ENCODE measurements around the gene TCF7. TPM values are rescaled to one million over a fixed set of nuclear protein-coding genes. Genes with fewer than 3 reads are reported as not detected.

Gene TCF7
- polyA plus RNA-seq, 1 experiment = 0.78 TPM

- no peak for TF ChIP-seq CTCF (IDR thresholded peaks at IDR 0.05; ENCODE audit: insufficient read depth, low read depth, low read length)
- Histone ChIP-seq H3K27me3 (ENCODE audit: control insufficient read depth, insufficient read depth, low read length) (no peaks in the 10 kb centered on the region), H3K36me3 (ENCODE audit: control insufficient read depth, insufficient read depth, low read length) (no peaks in the 10 kb centered on the region), H3K4me3 (ENCODE audit: low read depth, low read length) (no peak overlapping the region)
- DNase-seq (ENCODE audit: low read depth) = no peak
- CTCF ChIA-PET = interaction anchor here (3.5 kb wide), 1 partner anchor 20 kb away, joined by 18 read pairs; no protein-coding TSS in a partner anchor
- POLR2A ChIA-PET = no interaction called here
Measured at GRCh38 chr5:134120386-134121138, 6.1 kb downstream of the TCF7 start.

- ChIA-PET POLR2A (no interaction called here), CTCF (interaction anchor here (1.6 to 2.0 kb wide), 2 partner anchors 18 to 21 kb away, joined by 4 to 8 read pairs; no protein-coding TSS in a partner anchor)
- H3K36me3 ChIP-seq (ENCODE audit: control insufficient read depth, insufficient read depth, low read length) = 0 out of 2 replicates have a peak, but pooled peaks cover 2% of the 10 kb centered on the region
Measured at GRCh38 chr5:134122530-134122929, 8.0 kb downstream of the TCF7 start.

DNA sequence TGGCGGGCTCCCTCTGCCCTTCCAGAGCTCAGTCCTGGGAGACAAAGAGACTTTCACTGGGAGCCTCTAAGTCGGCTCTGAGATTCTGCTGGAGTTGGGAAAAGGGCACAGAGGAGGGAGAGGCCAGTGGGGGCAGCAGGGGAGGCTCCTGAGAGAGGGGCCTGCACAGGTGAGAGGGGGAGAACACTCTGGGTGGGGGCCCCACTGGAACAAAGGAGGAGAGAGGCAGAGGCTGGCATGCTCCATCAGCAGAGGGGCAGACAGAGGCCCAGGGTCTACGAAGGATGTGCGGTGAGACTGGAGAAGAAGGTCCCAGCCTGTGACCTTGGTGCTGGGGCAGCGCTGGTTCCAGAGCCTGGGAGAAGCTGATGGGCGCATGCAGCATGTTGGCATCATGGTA, 8.9 kb downstream of the TCF7 start:
- H3K27me3 ChIP-seq (ENCODE audit: control insufficient read depth, insufficient read depth, low read length) = no peaks in the 10 kb centered on the region
- POLR2A ChIA-PET = no interaction called here
- H3K36me3 ChIP-seq (ENCODE audit: control insufficient read depth, insufficient read depth, low read length) = 0 out of 2 replicates have a peak, but pooled peaks cover 2% of the 10 kb centered on the region
- DNase-seq (ENCODE audit: low read depth) = no peak
- CTCF ChIA-PET = interaction anchor here (0.9 to 2.0 kb wide), 3 partner anchors 12 to 22 kb away, joined by 3 to 8 read pairs (median 4); no protein-coding TSS in a partner anchor
- no peak for TF ChIP-seq CTCF (IDR thresholded peaks at IDR 0.05; ENCODE audit: insufficient read depth, low read depth, low read length)
- no peak overlapping the region for H3K4me3 ChIP-seq (ENCODE audit: low read depth, low read length)

More at GRCh38 chr5:134122530-134122929, 8.0 kb downstream of the TCF7 start:
- H3K4me3 ChIP-seq (ENCODE audit: low read depth, low read length) = no peak overlapping the region
- no peak for DNase-seq (ENCODE audit: low read depth)
- H3K27me3 ChIP-seq (ENCODE audit: control insufficient read depth, insufficient read depth, low read length) = no peaks in the 10 kb centered on the region
- TF ChIP-seq CTCF (IDR thresholded peaks at IDR 0.05; ENCODE audit: insufficient read depth, low read depth, low read length) = no peak

GRCh38 chr5:134124289-134125038, 10.0 kb downstream of the TCF7 start:
- CTCF ChIA-PET = interaction anchor here (1.2 to 9.2 kb wide), 8 partner anchors 10 to 85 kb away, joined by 4 to 105 read pairs (median 7); partner anchors contain the start of gene TCF7
- no peaks in the 10 kb centered on the region for H3K27me3 ChIP-seq (ENCODE audit: control insufficient read depth, insufficient read depth, low read length)
- no peak for TF ChIP-seq CTCF (IDR thresholded peaks at IDR 0.05; ENCODE audit: insufficient read depth, low read depth, low read length)
- POLR2A ChIA-PET = interaction anchor here (0.6 to 1.3 kb wide), 2 partner anchors 8 to 9 kb away, joined by 6 to 18 read pairs; no protein-coding TSS in a partner anchor
- no peak for DNase-seq (ENCODE audit: low read depth)
- 0 out of 2 replicates have a peak, but pooled peaks cover 2% of the 10 kb centered on the region for H3K36me3 ChIP-seq (ENCODE audit: control insufficient read depth, insufficient read depth, low read length)
- H3K4me3 ChIP-seq (ENCODE audit: low read depth, low read length) = no peak overlapping the region

Measured in BJ (cell line).